GM19025 (cell line): Measurements from ENCODE around the gene RHOXF2B.

Experiments used
- ATAC-seq: cut with Tn5 transposase; IDR thresholded peaks from one replicate; pipeline ENCODE4 v1.9.1; 2021; ENCODE audit warnings: mild to moderate bottlenecking, low read depth, moderate library complexity; ENCODE audit not compliant: unreplicated experiment

The RHOXF2B gene

DNA sequence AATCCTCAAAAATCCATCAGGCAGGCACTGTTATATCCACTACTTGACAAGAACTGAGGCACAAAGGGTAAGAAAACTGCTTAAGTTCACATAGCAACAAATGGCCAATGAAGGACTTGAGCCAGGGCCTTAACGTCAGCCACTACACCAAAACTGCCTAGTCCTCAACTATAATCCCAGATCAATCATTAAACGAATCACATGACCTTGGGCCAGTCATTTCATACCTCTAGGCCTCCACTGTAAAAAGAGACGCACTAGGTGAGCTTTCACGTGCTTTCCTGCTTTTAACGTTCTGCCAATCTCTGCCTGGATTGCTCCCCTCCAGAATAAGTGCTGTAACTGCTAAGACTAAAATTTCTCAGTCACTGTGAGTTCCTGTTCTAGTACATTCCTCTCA lies 54.7 kb downstream of the RHOXF2B start:
- ATAC-seq, result no peak
